Measurements from ENCODE around the gene OR7E24.

DNA sequence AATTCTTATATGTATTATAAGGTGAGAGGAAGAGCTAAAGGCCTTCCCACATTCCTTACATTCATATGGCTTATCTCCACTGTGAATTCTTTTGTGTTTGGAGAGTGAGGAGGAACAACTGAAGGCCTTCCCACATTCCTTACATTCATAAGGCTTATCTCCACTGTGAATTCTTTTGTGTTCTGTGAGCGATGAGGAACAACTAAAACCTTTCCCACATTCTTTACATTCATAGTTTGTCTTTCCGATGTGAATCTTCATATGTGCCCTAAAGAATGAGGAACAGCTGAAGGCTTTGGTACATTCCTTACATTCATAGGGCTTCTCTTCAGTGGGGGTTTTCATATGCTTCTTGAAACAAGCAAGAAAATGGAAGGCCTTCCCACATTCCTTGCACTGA lies 45.6 kb downstream of the OR7E24 start:
- TF ChIP-seq CTCF (IDR thresholded peaks at IDR 0.05) (no peak), POLR2A (IDR thresholded peaks at IDR 0.05) (no peak), POLR2AphosphoS5 (IDR thresholded peaks at IDR 0.05) (no peak)
